Fibroblast of villous mesenchyme (primary cell): ENCODE measurements around the gene APCDD1L. TPM values are rescaled to one million over a fixed set of nuclear protein-coding genes. Genes with fewer than 3 reads are reported as not detected.

Experiments used
- DNase-seq: peaks from one replicate; pipeline ENCODE4 v3.0.0-alpha.2; 2010; ENCODE audit warnings: low read depth
- H3K4me3 ChIP-seq: 2 replicates; pipeline ENCODE4 v1.5.1; 2011; ENCODE audit warnings: low read depth, mild to moderate bottlenecking, low read length
- CTCF ChIP-seq: IDR thresholded peaks from 2 replicates; pipeline ENCODE4 v1.5.1; 2012; ENCODE audit warnings: low read depth, mild to moderate bottlenecking, low read length; ENCODE audit not compliant: insufficient read depth
- total RNA-seq: library from RNA; depleted of rRNA; stranded (reverse); fragments of >200 nt; gene quantifications from 2 replicates; pipeline ENCODE4 v1.2.3, GENCODE V29; 2012

APCDD1L gene
- total RNA-seq, 1 donor, result 0.86 TPM

- no peak for TF ChIP-seq CTCF
- DNase-seq, result no peak
These were observed 70.4 kb downstream of the APCDD1L start for GRCh38 chr20:58444746-58445255.

GRCh38 chr20:58441723-58442122 lies 73.5 kb downstream of the APCDD1L start:
- H3K4me3 ChIP-seq, result no peak overlapping the region
- TF ChIP-seq CTCF, result no peak
- DNase-seq, result no peak

More at GRCh38 chr20:58444746-58445255, 70.4 kb downstream of the APCDD1L start:
- no peak overlapping the region for H3K4me3 ChIP-seq

- no peak overlapping the region for H3K4me3 ChIP-seq
- no peak for DNase-seq
These were observed 75.0 kb downstream of the APCDD1L start for GRCh38 chr20:58440021-58440767.

GRCh38 chr20:58438970-58439808 lies 76.0 kb downstream of the APCDD1L start:
- no peak for DNase-seq
- no peak for TF ChIP-seq CTCF
- no peak overlapping the region for H3K4me3 ChIP-seq

More at GRCh38 chr20:58440021-58440767, 75.0 kb downstream of the APCDD1L start:
- no peak for TF ChIP-seq CTCF

- DNase-seq, result no peak
- H3K4me3 ChIP-seq, result no peak overlapping the region
- TF ChIP-seq CTCF, result no peak
These were observed 78.1 kb downstream of the APCDD1L start for GRCh38 chr20:58436868-58437645.

GRCh38 chr20:58435237-58435636 lies 80.0 kb downstream of the APCDD1L start:
- DNase-seq, result no peak
- TF ChIP-seq CTCF, result no peak
- no peak overlapping the region for H3K4me3 ChIP-seq
